ENCODE measurements around the gene INPP4B.

DNA sequence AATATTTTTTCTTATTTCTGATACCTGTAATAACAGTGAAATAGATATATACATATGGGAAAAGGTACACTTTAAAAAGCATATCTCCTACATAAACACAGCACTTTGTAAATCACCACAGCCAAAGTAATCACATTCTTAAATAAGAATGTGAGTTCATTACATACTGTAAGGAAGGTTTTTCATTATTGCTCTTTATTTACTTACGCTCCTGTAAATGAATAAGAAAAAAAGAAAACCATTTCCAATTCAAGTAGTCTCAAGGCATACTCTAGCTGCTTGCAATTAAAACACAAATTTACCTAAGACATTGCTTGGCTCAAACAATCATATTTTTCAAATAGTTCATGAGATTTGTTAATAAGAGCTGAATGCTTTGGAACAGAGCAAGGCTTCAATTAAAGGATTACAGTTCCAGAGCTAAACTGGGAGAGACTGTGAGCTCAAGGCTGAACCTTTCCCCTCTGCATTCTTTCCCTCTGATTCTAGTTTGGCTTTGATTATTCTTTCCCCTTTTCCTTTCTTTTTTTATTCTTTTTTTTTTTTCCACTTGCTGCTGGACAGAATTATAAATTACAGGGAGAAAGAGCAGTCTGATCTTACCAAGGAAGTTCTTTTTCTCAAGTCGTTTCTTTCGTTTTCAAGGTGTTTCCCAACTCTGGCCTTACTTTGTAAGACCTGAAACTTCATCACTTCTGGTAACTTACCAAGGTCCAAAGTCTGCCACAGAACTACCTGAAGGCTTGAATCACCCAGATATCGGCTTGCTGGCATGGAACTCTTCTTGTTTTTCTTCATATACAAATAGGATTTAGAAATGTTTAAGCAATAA, 278.3 kb downstream of the INPP4B start:
- TF ChIP-seq EZH2phosphoT487 (IDR thresholded peaks at IDR 0.05; ENCODE audit: borderline replicate concordance, low read depth), result no peak
- TF ChIP-seq, protein P1, sequence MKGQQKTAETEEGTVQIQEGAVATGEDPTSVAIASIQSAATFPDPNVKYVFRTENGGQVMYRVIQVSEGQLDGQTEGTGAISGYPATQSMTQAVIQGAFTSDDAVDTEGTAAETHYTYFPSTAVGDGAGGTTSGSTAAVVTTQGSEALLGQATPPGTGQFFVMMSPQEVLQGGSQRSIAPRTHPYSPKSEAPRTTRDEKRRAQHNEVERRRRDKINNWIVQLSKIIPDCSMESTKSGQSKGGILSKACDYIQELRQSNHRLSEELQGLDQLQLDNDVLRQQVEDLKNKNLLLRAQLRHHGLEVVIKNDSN (IDR thresholded peaks at IDR 0.05; ENCODE audit: borderline replicate concordance, low read depth), result no peak
